ENCODE results near the gene ZNF497. TPM values are rescaled to one million over a fixed set of nuclear protein-coding genes. Genes with fewer than 3 reads are reported as not detected.

The ZNF497 gene
- total RNA-seq, 1 donor from 2014 or later: 8.1 TPM

- no peaks in the 10 kb centered on the region for H3K27me3 Mint-ChIP-seq
- DNase-seq (ENCODE audit: extremely low spot score, unreplicated experiment): no peak
- H3K9me3 Mint-ChIP-seq: no peaks in the 10 kb centered on the region
- H3K27ac Mint-ChIP-seq: no peak overlapping the region
- H3K36me3 Mint-ChIP-seq: no peaks in the 10 kb centered on the region
- H3K4me1 Mint-ChIP-seq (ENCODE audit: unreplicated experiment): no peaks in the 10 kb centered on the region
- TF ChIP-seq CTCF (conservative IDR thresholded peaks at IDR 0.05): no peak
- H3K4me3 Mint-ChIP-seq: no peak overlapping the region
Measured at GRCh38 chr19:58355215-58355796, 7.2 kb downstream of the ZNF497 start.

GRCh38 chr19:58354478-58355030 lies 8.0 kb downstream of the ZNF497 start:
- H3K27me3 Mint-ChIP-seq: no peaks in the 10 kb centered on the region
- TF ChIP-seq CTCF (conservative IDR thresholded peaks at IDR 0.05): no peak
- no peaks in the 10 kb centered on the region for H3K36me3 Mint-ChIP-seq
- no peak overlapping the region for H3K4me3 Mint-ChIP-seq
- H3K4me1 Mint-ChIP-seq (ENCODE audit: unreplicated experiment): no peaks in the 10 kb centered on the region
- no peak overlapping the region for H3K27ac Mint-ChIP-seq
- H3K9me3 Mint-ChIP-seq: no peaks in the 10 kb centered on the region
- no peak for DNase-seq (ENCODE audit: extremely low spot score, unreplicated experiment)

GRCh38 chr19:58353717-58354477 lies 8.7 kb downstream of the ZNF497 start:
- no peaks in the 10 kb centered on the region for H3K36me3 Mint-ChIP-seq
- H3K4me3 Mint-ChIP-seq: no peak overlapping the region
- no peak for TF ChIP-seq CTCF (conservative IDR thresholded peaks at IDR 0.05)
- H3K4me1 Mint-ChIP-seq (ENCODE audit: unreplicated experiment): no peaks in the 10 kb centered on the region
- no peaks in the 10 kb centered on the region for H3K27me3 Mint-ChIP-seq
- DNase-seq (ENCODE audit: extremely low spot score, unreplicated experiment): no peak
- H3K27ac Mint-ChIP-seq: no peak overlapping the region
- no peaks in the 10 kb centered on the region for H3K9me3 Mint-ChIP-seq

- H3K36me3 Mint-ChIP-seq: no peaks in the 10 kb centered on the region
- DNase-seq (ENCODE audit: extremely low spot score, unreplicated experiment): no peak
- H3K4me1 Mint-ChIP-seq (ENCODE audit: unreplicated experiment): peaks cover 4% of the 10 kb centered on the region
- no peaks in the 10 kb centered on the region for H3K9me3 Mint-ChIP-seq
- no peak within 1 kb of the TSS for H3K4me3 Mint-ChIP-seq
- H3K27ac Mint-ChIP-seq: no peak within 1 kb of the TSS
- peaks cover 8% of the 10 kb centered on the region for H3K27me3 Mint-ChIP-seq
- no peak for TF ChIP-seq CTCF (conservative IDR thresholded peaks at IDR 0.05)
Measured at GRCh38 chr19:58352760-58353671, 9.5 kb downstream of the ZNF497 start, which contains the start of gene A1BG. Gene A1BG, minus strand, starts transcription at chr19:58353492. Its CDS starts 55 bp downstream, at chr19:58353437.

GRCh38 chr19:58351990-58352755 lies 10.4 kb downstream of the ZNF497 start:
- peaks cover 12% of the 10 kb centered on the region for H3K27me3 Mint-ChIP-seq

More at GRCh38 chr19:58351990-58352755, 10.4 kb downstream of the ZNF497 start:
- Mint-ChIP-seq H3K36me3 (no peaks in the 10 kb centered on the region), H3K4me3 (no peak overlapping the region), H3K27ac (no peak overlapping the region), H3K4me1 (ENCODE audit: unreplicated experiment) (peaks cover 4% of the 10 kb centered on the region), H3K9me3 (no peaks in the 10 kb centered on the region)
- DNase-seq (ENCODE audit: extremely low spot score, unreplicated experiment): no peak
- no peak for TF ChIP-seq CTCF (conservative IDR thresholded peaks at IDR 0.05)
